Tibial artery (tissue), 4 donors: ENCODE data around the gene AMER3.
A peak's percentile ranks its signal among the peaks of the same experiment; 100 is the strongest.
"Not testable (repeated sequence)": the region's sequence is repeated elsewhere in the genome, so short reads cannot be mapped to it uniquely, and the experiment has no call there.

Experiments
- DNase-seq, 2 donors: peaks; one replicate each; pipeline ENCODE4 v3.0.0-alpha.2; 2019
- H3K27ac ChIP-seq, 2 donors: fragments of 200-600 bp; sonication (generic) in 1 of 2; 1 replicate in 1 of 2; 2 replicates in 1 of 2; pipeline ENCODE4 v1.5.1; 2018 to 2019; ENCODE audit warnings: mild to moderate bottlenecking in 1 of 2
- H3K27me3 ChIP-seq, 2 donors: fragments of 200-600 bp; sonication (generic) in 1 of 2; one replicate each; pipeline versions ENCODE4 v1.5.1 to v1.6.0; 2016 to 2019
- H3K36me3 ChIP-seq, 3 donors: fragments of 200-600 bp; sonication (generic) in 2 of 3; one replicate each; pipeline ENCODE4 v1.5.1; 2016 to 2019; ENCODE audit warnings: mild to moderate bottlenecking in 2 of 3
- H3K4me1 ChIP-seq, 4 donors: fragments of 200-600 bp; sonication (generic) in 2 of 4; 1 replicate in 3 of 4; 2 replicates in 1 of 4; pipeline ENCODE4 v1.5.1; 2016 to 2019
- H3K4me3 ChIP-seq, 2 donors: fragments of 200-600 bp; sonication (generic) in 1 of 2; 1 replicate in 1 of 2; 2 replicates in 1 of 2; pipeline ENCODE4 v1.5.1; 2018 to 2019; ENCODE audit warnings: mild to moderate bottlenecking in 2 of 2
- H3K9me3 ChIP-seq, 3 donors: fragments of 200-600 bp; sonication (generic) in 1 of 3; one replicate each; pipeline ENCODE4 v1.5.1; 2016 to 2019
- CTCF ChIP-seq, 2 experiments: fragments of 200-600 bp in 1 of 2; fragments of 450-650 bp in 1 of 2; IDR thresholded peaks; one replicate each; pipeline ENCODE4 v1.5.1; 2017 to 2019; ENCODE audit warnings: antibody characterized with exemption in 2 of 2, mild to moderate bottlenecking in 1 of 2, moderate library complexity in 1 of 2
- intact Hi-C: fragments of 100-400 bp; cut with DNase I; formaldehyde crosslinking; loops from one replicate; pipeline ENCODE4 v1.15.0; 2023; ENCODE audit warnings: low total_unique reads

The AMER3 gene

GRCh38 chr2:130755256-130756052 is at the start of gene AMER3:
AMER3 (plus strand) TSS chr2:130755540; CDS start chr2:130762073, 6,533 bp downstream.
- Histone ChIP-seq H3K9me3 (no peaks in the 10 kb centered on the region), H3K27ac (no peak within 1 kb of the TSS), H3K4me1 (peaks cover 0 to 13% (median 3%) of the 10 kb centered on the region in 4 donors), H3K4me3 (no peak within 1 kb of the TSS), H3K36me3 (no peaks in the 10 kb centered on the region), H3K27me3 (peaks cover 0 to 56% of the 10 kb centered on the region in 2 donors)
- TF ChIP-seq CTCF (IDR thresholded peaks at IDR 0.05): no peak
- DNase-seq: no peak
- intact Hi-C loops: no loop called here

GRCh38 chr2:130714795-130715194 is 40.5 kb upstream of the AMER3 start:
- H3K9me3 ChIP-seq, H3K27me3 ChIP-seq, H3K27ac ChIP-seq, intact Hi-C loops, H3K4me3 ChIP-seq, H3K4me1 ChIP-seq, H3K36me3 ChIP-seq, DNase-seq: not testable (repeated sequence)

- no peaks in the 10 kb centered on the region for H3K4me1 ChIP-seq
- intact Hi-C loops: no loop called here
- peaks cover 0 to 6% (median 0%) of the 10 kb centered on the region in 3 donors for H3K9me3 ChIP-seq
- no peak for TF ChIP-seq CTCF (IDR thresholded peaks at IDR 0.05)
- no peak overlapping the region for H3K4me3 ChIP-seq
- peaks cover 0 to 10% of the 10 kb centered on the region in 2 donors for H3K27me3 ChIP-seq
- H3K27ac ChIP-seq: no peak overlapping the region
- H3K36me3 ChIP-seq: no peaks in the 10 kb centered on the region
- no peak for DNase-seq
Measured at GRCh38 chr2:130720036-130720435, 35.3 kb upstream of the AMER3 start.

GRCh38 chr2:130720528-130720927 is 34.8 kb upstream of the AMER3 start:
- TF ChIP-seq CTCF (IDR thresholded peaks at IDR 0.05): no peak
- H3K27me3 ChIP-seq: peaks cover 0 to 10% of the 10 kb centered on the region in 2 donors
- no peak for DNase-seq
- no peaks in the 10 kb centered on the region for H3K36me3 ChIP-seq
- intact Hi-C loops: no loop called here
- H3K27ac ChIP-seq: no peak overlapping the region
- no peak overlapping the region for H3K4me3 ChIP-seq
- H3K9me3 ChIP-seq: peaks cover 0 to 6% (median 0%) of the 10 kb centered on the region in 3 donors
- no peaks in the 10 kb centered on the region for H3K4me1 ChIP-seq

GRCh38 chr2:130724455-130724854 is 30.9 kb upstream of the AMER3 start:
- intact Hi-C loops: no loop called here
- no peak for TF ChIP-seq CTCF (IDR thresholded peaks at IDR 0.05)
- H3K9me3 ChIP-seq: peaks cover 0 to 6% (median 0%) of the 10 kb centered on the region in 3 donors
- peaks cover 0 to 10% of the 10 kb centered on the region in 2 donors for H3K27me3 ChIP-seq
- no peaks in the 10 kb centered on the region for H3K36me3 ChIP-seq
- H3K27ac ChIP-seq: no peak overlapping the region
- no peak overlapping the region for H3K4me3 ChIP-seq
- DNase-seq: no peak
- H3K4me1 ChIP-seq: peaks cover 0 to 22% (median 16%) of the 10 kb centered on the region in 4 donors

GRCh38 chr2:130726614-130727180 is 28.6 kb upstream of the AMER3 start:
- intact Hi-C loops: no loop called here
- no peaks in the 10 kb centered on the region for H3K27me3 ChIP-seq
- peak overlapping the region; percentile 64 to 82 for H3K27ac ChIP-seq
- H3K36me3 ChIP-seq: no peaks in the 10 kb centered on the region
- peaks cover 0 to 22% (median 16%) of the 10 kb centered on the region in 4 donors for H3K4me1 ChIP-seq
- peaks cover 0 to 3% (median 0%) of the 10 kb centered on the region in 3 donors for H3K9me3 ChIP-seq
- DNase-seq: no peak
- no peak for TF ChIP-seq CTCF (IDR thresholded peaks at IDR 0.05)
- H3K4me3 ChIP-seq: peak overlapping the region; percentile 58 to 66
